Stimulated activated CD8-positive, alpha-beta memory T cell treated with anti-CD3 and anti-CD28 coated beads, Interleukin-4, amount 100 ng/mL, for 48 hours (primary cell): ENCODE results near the gene RBMS3.

Source experiments
- DNase-seq: peaks from one replicate; pipeline ENCODE4 v3.0.0-alpha.2; 2020

Gene RBMS3

DNA sequence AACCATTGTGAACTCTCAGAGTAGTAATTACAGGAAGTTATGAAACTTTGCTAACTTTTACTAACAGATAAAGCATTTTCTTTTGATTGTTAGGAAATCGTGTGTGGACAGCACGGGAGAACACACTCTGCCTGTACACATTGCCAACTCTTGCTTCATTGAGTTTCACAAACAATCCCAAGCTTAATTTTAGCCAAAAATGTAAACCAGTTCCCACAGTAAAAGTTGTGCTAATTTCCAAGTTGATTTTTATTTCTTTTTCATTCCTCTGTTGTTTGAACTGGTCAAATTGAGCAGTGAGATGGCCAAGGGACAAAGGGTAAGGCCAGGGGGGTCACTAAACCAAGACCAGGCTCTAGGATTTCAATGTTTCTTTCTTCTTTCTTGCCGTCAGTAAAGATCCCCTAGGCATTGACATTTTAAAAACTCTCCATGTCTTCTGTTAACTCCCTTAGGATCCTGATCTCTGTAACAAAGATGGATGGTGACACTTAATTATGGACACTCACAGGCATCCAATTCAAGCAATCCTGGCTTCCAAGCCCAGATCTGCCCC is 414.9 kb downstream of the RBMS3 start:
- DNase-seq = no peak

GRCh38 chr3:29696311-29696710 is 415.4 kb downstream of the RBMS3 start:
- no peak for DNase-seq

DNA sequence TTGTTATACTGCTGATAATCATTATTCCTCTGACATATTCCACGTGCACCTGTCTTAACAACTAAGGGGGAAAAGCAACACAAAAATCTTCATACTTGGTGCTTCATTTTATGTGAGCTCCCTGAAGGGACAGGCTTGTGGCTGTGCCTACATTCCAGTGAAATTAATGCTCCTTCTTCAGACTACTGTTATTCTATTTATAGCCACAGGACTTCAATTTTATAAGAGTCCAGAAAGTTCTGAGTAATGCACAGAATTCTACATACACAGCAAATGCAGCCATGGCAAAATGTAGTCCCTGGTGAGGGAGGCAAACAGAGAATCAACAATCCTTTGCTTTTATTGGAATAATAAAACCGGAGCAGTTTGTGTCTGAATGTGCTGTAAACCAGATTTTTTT is 417.1 kb downstream of the RBMS3 start:
- DNase-seq = no peak

DNA sequence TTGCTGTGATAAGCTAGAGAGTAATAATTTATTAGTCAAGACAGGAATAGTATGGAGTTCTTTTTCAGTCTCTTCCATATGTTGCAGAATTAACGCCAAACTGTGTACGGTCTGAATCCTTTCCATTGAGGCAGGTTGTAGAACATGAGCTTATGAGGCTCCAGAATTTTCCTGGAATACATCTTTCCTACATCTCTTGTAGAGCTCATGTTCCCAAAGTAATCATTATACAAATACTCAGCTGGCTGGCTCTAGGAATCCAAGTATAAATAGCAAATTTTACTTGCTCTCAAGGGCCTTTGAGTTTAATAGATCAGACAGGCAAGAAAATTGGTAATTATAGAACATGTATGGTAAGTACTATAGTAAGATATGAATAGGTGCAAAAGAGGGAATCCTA is 419.4 kb downstream of the RBMS3 start:
- no peak for DNase-seq

DNA sequence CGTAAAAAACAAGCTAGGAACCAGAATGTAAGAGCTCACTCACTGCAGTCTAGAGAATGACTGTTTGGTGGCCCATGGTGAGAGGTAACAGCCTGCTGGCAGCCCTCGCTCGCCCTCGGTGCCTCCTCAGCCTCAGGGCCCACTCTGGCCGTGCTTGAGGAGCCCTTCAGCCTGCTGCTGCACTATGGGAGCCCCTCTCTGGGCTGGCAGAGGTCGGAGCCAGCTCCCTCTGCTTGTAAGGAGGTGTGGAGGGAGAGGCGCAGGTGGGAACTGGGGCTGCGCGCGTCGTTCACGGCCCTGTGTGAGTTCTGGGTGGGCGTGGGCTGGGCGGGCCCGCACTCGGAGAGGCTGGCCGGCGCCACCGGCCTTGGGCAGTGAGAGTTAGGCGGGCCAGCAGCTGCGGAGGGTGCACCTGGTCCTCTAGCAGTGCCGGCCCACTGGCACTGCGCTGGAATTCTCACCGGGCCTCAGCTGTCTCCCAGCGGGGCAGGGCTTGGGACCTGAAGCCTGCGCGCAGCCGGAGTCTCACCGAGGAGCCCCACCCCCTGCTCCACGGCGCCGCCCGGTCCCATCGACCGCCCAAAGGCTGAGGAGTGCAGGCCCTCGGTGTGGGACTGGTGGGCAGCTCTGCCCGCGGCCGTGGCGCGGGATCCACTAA is 420.6 kb downstream of the RBMS3 start:
- DNase-seq = no peak

GRCh38 chr3:29705906-29706844 is 425.3 kb downstream of the RBMS3 start:
- no peak for DNase-seq

GRCh38 chr3:29708884-29709283 is 428.0 kb downstream of the RBMS3 start:
- no peak for DNase-seq

DNA sequence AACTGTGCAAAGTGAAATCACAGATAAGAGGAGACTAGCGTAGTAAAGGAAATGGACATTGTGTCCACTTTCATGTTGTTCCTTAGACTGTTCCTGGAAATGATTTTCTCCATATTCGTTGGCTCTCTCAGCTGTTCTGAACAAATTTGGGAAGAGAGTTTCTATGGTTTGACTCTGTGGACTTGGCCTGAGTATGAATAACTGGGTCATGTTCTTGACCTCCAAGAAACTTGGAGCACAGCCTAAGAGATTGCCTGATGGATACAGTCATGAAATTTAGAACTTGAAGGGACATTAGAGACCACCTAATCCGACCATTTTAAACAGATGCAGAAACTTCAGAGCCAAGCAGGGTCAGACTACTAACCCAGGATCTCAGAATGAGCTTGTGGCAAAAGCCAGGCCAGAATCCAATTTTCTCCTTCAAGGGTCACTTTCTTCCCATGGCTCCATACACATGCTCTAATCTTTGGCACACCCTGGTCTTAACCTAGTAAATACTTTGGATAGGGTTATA is 430.4 kb downstream of the RBMS3 start:
- no peak for DNase-seq

DNA sequence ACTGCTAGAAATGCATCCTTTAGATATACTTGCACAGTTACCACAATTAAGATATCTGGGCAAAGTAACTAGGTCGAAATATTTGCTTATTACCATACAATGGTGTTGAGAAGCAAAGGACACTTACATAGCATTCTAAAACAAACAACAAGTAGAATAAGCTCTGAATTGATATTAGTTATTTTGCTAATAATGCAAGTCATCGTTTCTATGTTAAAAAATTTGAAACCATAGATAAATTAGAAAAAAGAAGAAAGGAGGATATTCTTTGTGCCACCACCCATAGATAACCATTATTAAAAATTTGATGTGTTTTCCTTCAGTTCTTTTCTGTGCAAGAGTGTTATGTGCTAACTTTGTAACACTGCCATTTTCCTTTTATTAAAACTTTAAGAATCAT is 435.3 kb downstream of the RBMS3 start:
- DNase-seq = no peak

- no peak for DNase-seq
These were observed 437.8 kb downstream of the RBMS3 start for GRCh38 chr3:29718661-29719065.

DNA sequence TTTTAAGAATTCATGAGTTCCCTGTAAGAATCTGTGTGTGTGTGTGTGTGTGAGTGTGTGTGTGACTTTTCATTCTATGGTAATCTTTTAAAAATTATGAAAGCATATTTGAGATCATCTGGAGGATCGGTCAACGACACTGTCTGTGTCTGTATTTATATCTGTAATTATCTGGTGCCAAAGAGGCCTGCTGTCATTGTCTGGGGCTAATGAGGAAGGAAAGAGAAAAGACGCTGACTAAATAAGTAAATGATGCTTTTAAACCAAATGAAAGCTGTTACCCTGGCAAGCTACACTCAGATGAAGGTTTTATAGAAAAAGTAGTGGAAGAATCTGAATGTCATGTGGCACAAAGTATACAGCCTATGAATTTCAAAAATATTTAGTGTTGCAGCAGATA is 439.8 kb downstream of the RBMS3 start:
- DNase-seq = no peak

- DNase-seq = no peak
These were observed 440.9 kb downstream of the RBMS3 start for GRCh38 chr3:29721789-29722188.

GRCh38 chr3:29731050-29731449 is 450.2 kb downstream of the RBMS3 start:
- no peak for DNase-seq

DNA sequence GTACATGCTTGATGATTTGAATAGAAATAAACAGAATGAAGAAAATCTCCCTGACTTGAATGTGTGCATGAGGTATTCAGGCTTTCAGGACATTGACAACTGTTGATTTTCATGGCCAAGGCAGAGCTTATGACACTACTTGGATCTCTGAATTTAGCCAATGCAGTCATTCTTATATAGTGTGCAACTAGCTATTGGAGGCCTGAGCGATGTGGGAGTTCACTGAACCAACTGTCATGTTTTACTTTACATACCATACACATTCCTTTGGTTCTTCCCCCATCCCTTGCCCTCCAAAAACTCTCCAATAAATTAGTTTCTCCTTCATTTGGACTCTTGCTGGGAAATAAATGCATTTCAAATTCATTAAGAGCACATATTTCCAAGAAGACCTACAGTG is 460.4 kb downstream of the RBMS3 start:
- DNase-seq = no peak

DNA sequence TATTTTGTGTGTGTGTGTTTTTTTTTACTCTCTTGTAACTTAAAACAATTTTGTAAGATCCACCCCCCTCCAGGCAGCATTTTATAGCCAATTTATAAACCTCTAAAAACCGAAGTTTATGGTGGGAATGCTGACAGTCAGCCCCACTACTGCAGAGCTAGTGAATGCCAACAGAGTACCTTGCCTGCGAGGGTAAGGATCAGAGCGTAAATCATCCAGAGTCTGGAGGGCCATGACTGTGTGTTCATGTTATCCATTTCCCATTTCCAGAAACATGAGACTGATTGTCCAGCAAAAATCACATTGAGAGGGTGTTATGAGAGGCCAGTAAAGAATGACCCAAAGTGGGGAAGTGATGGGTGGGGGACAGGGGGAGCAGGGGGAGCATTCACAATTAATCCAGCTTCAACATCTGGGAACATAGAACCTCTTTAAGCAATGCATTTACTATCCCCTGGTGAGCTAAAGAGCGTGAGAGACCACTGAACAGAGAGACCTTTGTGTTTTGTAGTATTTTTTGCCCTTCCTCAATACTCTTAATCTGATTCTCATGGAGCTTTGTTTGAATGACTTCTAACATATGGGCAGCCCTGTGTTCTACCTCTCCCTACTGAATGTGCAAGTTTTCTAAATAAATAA is 464.5 kb downstream of the RBMS3 start:
- DNase-seq = no peak

GRCh38 chr3:29746163-29746760 is 465.4 kb downstream of the RBMS3 start:
- DNase-seq = no peak

DNA sequence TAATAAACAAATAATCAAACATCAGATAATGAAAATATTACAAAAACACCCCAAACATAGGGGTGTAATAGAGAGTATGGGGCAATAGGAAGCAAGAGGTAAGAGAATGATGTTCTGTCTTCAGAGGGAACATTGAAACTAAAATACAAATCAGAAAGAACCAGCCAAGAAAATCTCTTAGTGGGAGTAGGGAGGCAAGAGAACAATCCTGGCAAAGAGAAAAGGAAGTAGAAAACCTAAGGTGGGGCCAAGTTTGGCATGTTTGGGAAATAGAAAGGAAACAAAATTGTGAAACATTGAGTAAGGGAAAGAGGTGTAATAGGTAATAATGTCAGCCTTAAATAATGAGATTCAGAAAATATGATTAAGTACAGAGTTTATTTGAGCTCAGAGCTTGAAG is 467.1 kb downstream of the RBMS3 start:
- no peak for DNase-seq

DNA sequence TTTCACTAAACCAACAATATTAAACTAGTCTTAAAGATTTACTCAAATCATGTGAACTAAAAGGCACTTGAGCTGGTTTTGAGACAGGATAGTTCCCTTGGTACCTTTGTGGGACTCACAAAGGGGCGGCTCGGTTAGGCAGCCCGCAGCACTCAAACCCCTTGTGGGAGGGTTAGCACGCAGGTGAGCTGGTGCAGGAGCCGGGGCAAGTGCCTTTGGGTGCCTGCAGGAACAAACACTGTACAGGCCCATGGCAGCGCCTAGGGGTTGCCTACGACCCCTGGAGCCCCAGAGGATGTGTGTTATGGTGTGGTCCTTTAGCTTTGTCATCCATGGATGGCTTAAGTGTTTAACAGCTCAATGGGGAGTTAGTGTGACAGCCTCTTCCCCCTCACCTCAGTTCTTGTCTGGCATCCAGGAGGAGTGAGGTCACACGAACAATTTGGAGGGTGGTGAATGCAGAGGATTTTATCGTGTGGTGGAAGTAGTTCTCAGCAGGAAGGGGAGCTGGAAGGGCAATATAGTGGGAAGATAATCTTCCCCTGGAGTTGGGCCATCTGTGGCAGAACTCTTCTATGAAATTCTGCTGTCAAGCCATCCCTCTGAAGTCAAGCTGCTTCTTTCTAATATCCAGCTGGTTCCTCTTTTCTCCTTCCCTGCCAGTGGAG is 470.9 kb downstream of the RBMS3 start:
- DNase-seq = no peak

GRCh38 chr3:29754346-29754745 is 473.5 kb downstream of the RBMS3 start:
- no peak for DNase-seq

- no peak for DNase-seq
These were observed 474.5 kb downstream of the RBMS3 start for GRCh38 chr3:29755416-29755815.

- no peak for DNase-seq
These were observed 476.3 kb downstream of the RBMS3 start for GRCh38 chr3:29757054-29757777.

DNA sequence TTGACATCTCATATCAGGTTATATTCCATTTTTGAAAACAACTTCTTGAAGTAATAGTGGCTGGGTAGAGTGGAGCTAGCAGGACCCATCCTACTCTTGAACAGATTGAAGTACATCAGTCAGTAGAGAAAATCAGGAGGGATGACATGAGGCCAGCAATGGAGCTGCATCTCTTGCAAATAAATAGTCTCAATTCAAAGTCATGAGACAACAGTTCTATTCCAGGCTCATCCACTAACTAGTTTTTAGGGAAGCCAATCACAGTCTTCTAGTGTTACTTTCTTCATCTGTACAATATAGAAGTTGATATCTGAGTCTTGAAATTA is 477.2 kb downstream of the RBMS3 start:
- no peak for DNase-seq
